Left lobe of liver (tissue), 2 donors: Measurements from ENCODE around the gene IFT81. TPM values are rescaled to one million over a fixed set of nuclear protein-coding genes. Genes with fewer than 3 reads are reported as not detected.

ENCODE experiments used
- ATAC-seq: fragments of 200-7000 bp; cut with Tn5 transposase; one replicate; pipeline ENCODE4 v1.9.1; 2020; ENCODE audit warnings: mild to moderate bottlenecking, moderate library complexity
- DNase-seq: peaks from one replicate; pipeline ENCODE4 v3.0.0-alpha.2; 2020; ENCODE audit warnings: low spot score
- total RNA-seq: library from RNA; stranded (reverse); gene quantifications from one replicate; pipeline ENCODE4 v1.2.1, GENCODE V29; 2021
- donor health status: DM: no; HTN: no; CAD: no; lungs with moderate emphysema.
- donor health status: DM: no; HTN: yes; CAD: no.

The IFT81 gene
- total RNA-seq, 1 donor from 2014 or later, result 2.3 TPM

GRCh38 chr12:110266980-110267620 is 142.9 kb downstream of the IFT81 start:
- DNase-seq (no peak), ATAC-seq (peak; percentile 39)

Other genes starting within 250 kb of the IFT81 start
- 8.8 TPM for gene GLTP, start 243.8 kb upstream of the IFT81 start, total RNA-seq
- gene TCHP, start 224.1 kb upstream of the IFT81 start, total RNA-seq, result 7.7 TPM
- 15.5 TPM for gene GIT2, start 128.0 kb upstream of the IFT81 start, total RNA-seq
- gene ANKRD13A, start 124.9 kb upstream of the IFT81 start, total RNA-seq, result 16.6 TPM
- gene C12orf76, start 75.8 kb upstream of the IFT81 start, total RNA-seq, result 6.7 TPM
- gene ATP2A2, start 156.9 kb downstream of the IFT81 start, total RNA-seq, result 118 TPM